NCI-H187 treated with DMSO at 0.1 percent for 48 hours (cell line): ENCODE results near the gene CEP112.

Source experiments
- DNase-seq: peaks from one replicate; lab custom pipeline; 2025; lab: John Stamatoyannopoulos, UW

Gene CEP112

GRCh38 chr17:65593092-65593854 is 598.7 kb downstream of the CEP112 start:
- DNase-seq = no peak

GRCh38 chr17:65592125-65592965 is 599.6 kb downstream of the CEP112 start:
- no peak for DNase-seq

- no peak for DNase-seq
Observed at GRCh38 chr17:65589321-65589720, 602.6 kb downstream of the CEP112 start.

GRCh38 chr17:65588181-65588808 is 603.6 kb downstream of the CEP112 start:
- DNase-seq = no peak

GRCh38 chr17:65587534-65588180 is 604.3 kb downstream of the CEP112 start:
- no peak for DNase-seq

- no peak for DNase-seq
Observed at GRCh38 chr17:65586899-65587298, 605.0 kb downstream of the CEP112 start.
